Ovary (tissue), 9 donors: Measurements from ENCODE around the gene TENM4. TPM values are rescaled to one million over a fixed set of nuclear protein-coding genes. Genes with fewer than 3 reads are reported as not detected.

Experiments
- DNase-seq, 5 donors: peaks; one replicate each; pipeline ENCODE4 v3.0.0-alpha.2; 2019 to 2020
- H3K27ac ChIP-seq, 2 donors: fragments of 200-600 bp; one replicate each; pipeline versions ENCODE4 v1.5.1 to v1.8.0; 2019 to 2022
- H3K27me3 ChIP-seq: fragments of 200-600 bp; one replicate; pipeline ENCODE4 v1.8.0; 2022
- H3K36me3 ChIP-seq: fragments of 200-600 bp; sonication (generic); one replicate; pipeline ENCODE4 v1.5.1; 2019
- H3K4me1 ChIP-seq: one replicate; pipeline ENCODE4 v1.8.1; 2013; ENCODE audit warnings: mild to moderate bottlenecking, moderate library complexity; ENCODE audit not compliant: insufficient read depth
- H3K4me3 ChIP-seq: fragments of 200-600 bp; sonication (generic); one replicate; pipeline ENCODE4 v1.5.1; 2017
- H3K9me3 ChIP-seq, 2 donors: fragments of 200-600 bp in 1 of 2; sonication (generic) in 1 of 2; one replicate each; pipeline versions ENCODE4 v1.5.1 to v1.8.1; 2013 to 2019; ENCODE audit warnings: mild to moderate bottlenecking in 1 of 2, moderate library complexity in 1 of 2
- CTCF ChIP-seq, 3 donors: fragments of 450-650 bp in 2 of 3; fragments of 200-600 bp in 1 of 3; IDR thresholded peaks; one replicate each; pipeline versions ENCODE4 v1.5.1 to v1.8.0; 2016 to 2022; ENCODE audit warnings: antibody characterized with exemption in 3 of 3, mild to moderate bottlenecking in 1 of 3
- EP300 ChIP-seq: sonication (generic); formaldehyde crosslinking; IDR thresholded peaks from one replicate; pipeline ENCODE4 v1.6.1; 2017; ENCODE audit warnings: antibody characterized with exemption
- POLR2A ChIP-seq: fragments of 450-650 bp; IDR thresholded peaks from one replicate; pipeline ENCODE4 v1.6.1; 2017; ENCODE audit warnings: antibody characterized with exemption, mild to moderate bottlenecking, moderate library complexity
- WGBS, 3 donors: extraction: QIAGEN DNeasy Blood & Tissue Kit in 1 of 3; methylation state at CpG; one replicate each; pipeline versions ENCODE4 v1.1.5 to v1.1.7; 2013 to 2017; 5-methylcytosine and 5-hydroxymethylcytosine counted together
- intact Hi-C, 4 donors: fragments of 100-400 bp; cut with DNase I; formaldehyde crosslinking; loops; one replicate each; pipeline versions ENCODE4 v1.11.0 to v1.15.1; 2022 to 2023
- polyA plus RNA-seq, 2 donors: library from polyadenylated mRNA; stranded (reverse); fragments of 200-250 nt in 1 of 2; fragments of 350-450 nt in 1 of 2; fragmentation: Illumina TruSeq in 1 of 2; extraction: RNeasy Lipid Tissue Mini Kit (QIAGEN cat#74804) in 1 of 2; gene quantifications; one replicate each; pipeline ENCODE4 v1.2.3, GENCODE V29; 2013 to 2014
- total RNA-seq, 7 donors: library from RNA; depleted of rRNA in 2 of 7; stranded (reverse); fragments of >200 nt in 2 of 7; fragmentation: NEBNext Ultra II Directional in 3 of 7; extraction: Animal tissue kit (Norgen Biotek cat#: 25700) in 3 of 7; gene quantifications; one replicate each; pipeline versions ENCODE4 v1.1.0 to v1.2.4, GENCODE V29; 2016 to 2023
- donor health status: DM: no; HTN: no; CAD: no; lungs with moderate emphysema.
- donor health status: DM: no; HTN: no; CAD: no.
- donor health status: Bipolar disorder and iron deficiency.
- donor health status: DM: yes; HTN: yes; CAD: no.
- donor health status: DM: no; HTN: no; CAD: no.
- donor health status: DM: yes; HTN: yes; CAD: no.

TENM4 gene
- total and polyA plus RNA-seq, 9 donors, result 11.0 to 206 (median 107) TPM

GRCh38 chr11:79198203-79198897, 242.5 kb downstream of the TENM4 start:
- intact Hi-C loops, result no loop called here
- no peak for DNase-seq
- 93 to 95% (median 94%) methylated on average over 7 of the region's 7 CpGs for WGBS, 3 donors
- no peak for TF ChIP-seq EP300
- no peak for TF ChIP-seq CTCF (IDR thresholded peaks at IDR 0.05)
- no peak for TF ChIP-seq POLR2A
- no peak overlapping the region for H3K4me3 ChIP-seq
- H3K27me3 ChIP-seq, result no peaks in the 10 kb centered on the region
- H3K4me1 ChIP-seq, result no peaks in the 10 kb centered on the region
- H3K9me3 ChIP-seq, result no peaks in the 10 kb centered on the region
- no peaks in the 10 kb centered on the region for H3K36me3 ChIP-seq
- no peak overlapping the region for H3K27ac ChIP-seq

DNA sequence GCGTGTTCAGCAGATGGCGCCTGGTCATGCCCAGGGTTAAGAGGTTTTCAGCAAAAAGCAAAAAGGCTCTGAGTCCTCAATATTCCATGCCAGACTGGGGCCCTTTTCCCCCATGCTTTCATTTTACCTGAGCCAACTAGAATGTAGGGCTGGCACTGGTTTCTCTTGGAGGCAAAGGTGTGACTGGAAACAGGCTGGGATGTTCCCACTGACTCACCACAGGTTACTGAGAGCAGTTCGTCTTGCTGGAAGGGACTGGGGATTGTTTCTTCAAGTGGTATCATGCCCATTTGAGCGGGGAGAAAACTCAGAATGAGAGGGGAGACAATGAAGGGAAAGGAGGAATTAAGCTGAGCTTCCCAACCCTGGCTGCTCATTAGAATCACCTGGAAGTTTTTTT, 243.9 kb downstream of the TENM4 start:
- H3K27ac ChIP-seq, result no peak overlapping the region
- no peaks in the 10 kb centered on the region for H3K9me3 ChIP-seq
- intact Hi-C loops, result no loop called here
- no peak for TF ChIP-seq POLR2A
- no peak for TF ChIP-seq CTCF (IDR thresholded peaks at IDR 0.05)
- no peak for TF ChIP-seq EP300
- no peak overlapping the region for H3K4me3 ChIP-seq
- no peaks in the 10 kb centered on the region for H3K36me3 ChIP-seq
- no peak for DNase-seq
- no peaks in the 10 kb centered on the region for H3K27me3 ChIP-seq
- H3K4me1 ChIP-seq, result no peaks in the 10 kb centered on the region
- 93 to 96% (median 94%) methylated on average over 4 of the region's 4 CpGs for WGBS, 3 donors

DNA sequence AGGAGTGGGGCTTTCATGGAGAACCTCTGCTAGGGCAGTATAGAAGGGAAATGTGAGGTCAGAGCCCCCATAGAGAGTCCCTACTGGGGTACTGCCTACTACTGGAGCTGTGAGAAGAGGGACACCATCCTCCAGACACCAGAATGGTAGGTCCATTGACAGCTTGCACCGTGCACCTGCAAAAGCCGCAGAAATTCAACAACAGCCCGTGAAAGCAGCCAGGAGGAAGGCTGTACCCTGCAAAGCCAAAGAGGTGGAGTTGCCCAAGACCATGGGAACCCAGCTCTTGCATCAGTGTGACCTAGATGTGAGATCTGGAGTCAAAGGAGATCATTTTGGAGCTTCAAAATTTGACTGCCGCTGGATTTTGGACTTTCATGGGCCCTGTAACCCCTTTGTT, 245.6 kb downstream of the TENM4 start:
- 91 to 98% (median 98%) methylated on average over 4 of the region's 4 CpGs for WGBS, 3 donors
- TF ChIP-seq CTCF (IDR thresholded peaks at IDR 0.05) (no peak), POLR2A (no peak), EP300 (no peak)

DNA sequence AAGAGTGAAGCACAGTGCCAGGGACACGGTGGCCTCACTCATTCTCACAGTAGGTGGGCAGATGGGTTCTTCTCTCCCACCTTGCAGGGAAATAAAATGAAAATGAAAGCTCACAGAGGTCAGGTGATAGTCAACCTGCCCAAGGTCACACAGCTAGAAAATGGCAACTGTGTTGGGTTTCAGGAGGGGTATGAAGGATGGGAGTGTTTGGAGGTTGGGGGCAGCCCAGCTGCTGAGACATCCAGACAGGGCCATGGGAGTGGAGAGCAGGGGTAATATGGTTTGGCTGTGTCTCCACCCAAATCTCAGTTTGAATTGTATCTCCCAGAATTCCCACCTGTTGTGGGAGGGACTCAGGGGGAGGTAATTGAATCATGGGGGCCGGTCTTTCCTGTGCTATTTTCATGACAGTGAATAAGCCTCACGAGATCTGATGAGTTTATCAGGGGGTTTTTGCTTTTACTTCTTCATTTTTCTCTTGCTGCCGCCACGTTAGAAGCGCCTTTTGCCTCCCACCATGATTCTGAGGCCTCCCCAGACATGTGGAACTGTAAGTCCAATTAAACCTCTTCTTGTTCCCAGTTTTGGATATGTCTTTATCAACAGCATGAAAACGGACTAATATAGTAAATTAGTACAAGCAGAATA, 247.0 kb downstream of the TENM4 start:
- 90 to 93% (median 92%) methylated on average over 7 of the region's 7 CpGs for WGBS, 3 donors
- Histone ChIP-seq H3K36me3 (no peaks in the 10 kb centered on the region), H3K27me3 (no peaks in the 10 kb centered on the region), H3K4me1 (no peaks in the 10 kb centered on the region), H3K4me3 (no peak overlapping the region), H3K9me3 (no peaks in the 10 kb centered on the region), H3K27ac (no peak overlapping the region)
- intact Hi-C loops, result no loop called here
- no peak for DNase-seq
- TF ChIP-seq POLR2A (no peak), EP300 (no peak), CTCF (IDR thresholded peaks at IDR 0.05) (no peak)

More for the DNA sequence above, 245.6 kb downstream of the TENM4 start:
- H3K27me3 ChIP-seq, result no peaks in the 10 kb centered on the region
- no peak for DNase-seq
- H3K36me3 ChIP-seq, result no peaks in the 10 kb centered on the region
- no peak overlapping the region for H3K27ac ChIP-seq
- H3K4me3 ChIP-seq, result no peak overlapping the region
- H3K4me1 ChIP-seq, result no peaks in the 10 kb centered on the region
- H3K9me3 ChIP-seq, result no peaks in the 10 kb centered on the region
- intact Hi-C loops, result no loop called here
